ENCODE measurements around the gene ERCC6. TPM values are rescaled to one million over a fixed set of nuclear protein-coding genes. Genes with fewer than 3 reads are reported as not detected.

The ERCC6 gene
- total RNA-seq, 1 experiment from 2014 or later, result 25.7 TPM

GRCh38 chr10:49526619-49527018 lies 12.3 kb downstream of the ERCC6 start:
- no peaks in the 10 kb centered on the region for H3K4me1 Mint-ChIP-seq (ENCODE audit: low read depth, unreplicated experiment)
- no peaks in the 10 kb centered on the region for H3K27me3 Mint-ChIP-seq (ENCODE audit: unreplicated experiment)
- peaks cover 14% of the 10 kb centered on the region for H3K36me3 Mint-ChIP-seq (ENCODE audit: insufficient read depth, unreplicated experiment)
- TF ChIP-seq CTCF (IDR thresholded peaks at IDR 0.05; ENCODE audit: unreplicated experiment), result no peak
- intact Hi-C loops (cut with micrococcal nuclease; ENCODE audit: unreplicated experiment), result no loop called here
- BruUV-seq (replicated peaks), result no TSS peak
- DNase-seq, result no peak
- H3K4me3 Mint-ChIP-seq (ENCODE audit: low read depth, unreplicated experiment), result no peak overlapping the region
- no peak overlapping the region for H3K27ac Mint-ChIP-seq (ENCODE audit: unreplicated experiment)
- CTCF ChIA-PET, result no interaction called here
- no peaks in the 10 kb centered on the region for H3K9me3 Mint-ChIP-seq (ENCODE audit: low read depth, unreplicated experiment)

GRCh38 chr10:49524496-49524895 lies 14.4 kb downstream of the ERCC6 start:
- intact Hi-C loops (cut with micrococcal nuclease; ENCODE audit: unreplicated experiment), result no loop called here
- no TSS peak for BruUV-seq (replicated peaks)
- Mint-ChIP-seq H3K27ac (ENCODE audit: unreplicated experiment) (no peak overlapping the region), H3K27me3 (ENCODE audit: unreplicated experiment) (no peaks in the 10 kb centered on the region), H3K4me3 (ENCODE audit: low read depth, unreplicated experiment) (no peak overlapping the region), H3K36me3 (ENCODE audit: insufficient read depth, unreplicated experiment) (peaks cover 13% of the 10 kb centered on the region), H3K9me3 (ENCODE audit: low read depth, unreplicated experiment) (no peaks in the 10 kb centered on the region), H3K4me1 (ENCODE audit: low read depth, unreplicated experiment) (no peaks in the 10 kb centered on the region)
- no peak for TF ChIP-seq CTCF (IDR thresholded peaks at IDR 0.05; ENCODE audit: unreplicated experiment)
- DNase-seq, result no peak
- CTCF ChIA-PET, result interaction anchor here (2.1 kb wide), 1 partner anchor 117 kb away, joined by 6 read pairs; no protein-coding TSS in a partner anchor

- Mint-ChIP-seq H3K9me3 (ENCODE audit: low read depth, unreplicated experiment) (no peaks in the 10 kb centered on the region), H3K36me3 (ENCODE audit: insufficient read depth, unreplicated experiment) (peaks cover 5% of the 10 kb centered on the region), H3K4me1 (ENCODE audit: low read depth, unreplicated experiment) (no peaks in the 10 kb centered on the region), H3K27ac (ENCODE audit: unreplicated experiment) (no peak overlapping the region), H3K4me3 (ENCODE audit: low read depth, unreplicated experiment) (no peak overlapping the region), H3K27me3 (ENCODE audit: unreplicated experiment) (no peaks in the 10 kb centered on the region)
- intact Hi-C loops (cut with micrococcal nuclease; ENCODE audit: unreplicated experiment), result no loop called here
- BruUV-seq (replicated peaks), result no TSS peak
- CTCF ChIA-PET, result interaction anchor here (0.7 to 2.1 kb wide), 2 partner anchors 116 to 1222 kb away, joined by 6 to 7 read pairs; no protein-coding TSS in a partner anchor
- TF ChIP-seq CTCF (IDR thresholded peaks at IDR 0.05; ENCODE audit: unreplicated experiment), result no peak
- no peak for DNase-seq
Measured at GRCh38 chr10:49523301-49523700, 15.6 kb downstream of the ERCC6 start.

- Mint-ChIP-seq H3K36me3 (ENCODE audit: insufficient read depth, unreplicated experiment) (peaks cover 5% of the 10 kb centered on the region), H3K4me3 (ENCODE audit: low read depth, unreplicated experiment) (no peak overlapping the region), H3K4me1 (ENCODE audit: low read depth, unreplicated experiment) (no peaks in the 10 kb centered on the region), H3K27ac (ENCODE audit: unreplicated experiment) (no peak overlapping the region), H3K27me3 (ENCODE audit: unreplicated experiment) (no peaks in the 10 kb centered on the region), H3K9me3 (ENCODE audit: low read depth, unreplicated experiment) (no peaks in the 10 kb centered on the region)
- DNase-seq, result no peak
- no TSS peak for BruUV-seq (replicated peaks)
- no peak for TF ChIP-seq CTCF (IDR thresholded peaks at IDR 0.05; ENCODE audit: unreplicated experiment)
- intact Hi-C loops (cut with micrococcal nuclease; ENCODE audit: unreplicated experiment), result no loop called here
- CTCF ChIA-PET, result no interaction called here
Measured at GRCh38 chr10:49521062-49521461, 17.9 kb downstream of the ERCC6 start.
